PC-3 (cell line): ENCODE measurements around the gene ACO2.

ENCODE experiments used
- EZH2 ChIP-seq: fragments of 300-600 bp; sonication (generic); IDR thresholded peaks from one replicate; pipeline ENCODE4 v1.6.1; 2017; ENCODE audit warnings: antibody characterized with exemption, mild to moderate bottlenecking, low read length; ENCODE audit not compliant: unreplicated experiment
- EZH2phosphoT487 ChIP-seq: fragments of 300-600 bp; sonication (generic); IDR thresholded peaks from 2 replicates; pipeline ENCODE4 v1.6.1; 2018; ENCODE audit warnings: mild to moderate bottlenecking, antibody characterized with exemption, low read length, borderline replicate concordance
- TF ChIP-seq, protein P1 (sequence below): fragments of 300-600 bp; sonication (generic); conservative IDR thresholded peaks from 2 replicates; pipeline ENCODE4 v1.5.1; 2017; ENCODE audit warnings: antibody characterized with exemption, low read depth, mild to moderate bottlenecking, low read length

DNA sequence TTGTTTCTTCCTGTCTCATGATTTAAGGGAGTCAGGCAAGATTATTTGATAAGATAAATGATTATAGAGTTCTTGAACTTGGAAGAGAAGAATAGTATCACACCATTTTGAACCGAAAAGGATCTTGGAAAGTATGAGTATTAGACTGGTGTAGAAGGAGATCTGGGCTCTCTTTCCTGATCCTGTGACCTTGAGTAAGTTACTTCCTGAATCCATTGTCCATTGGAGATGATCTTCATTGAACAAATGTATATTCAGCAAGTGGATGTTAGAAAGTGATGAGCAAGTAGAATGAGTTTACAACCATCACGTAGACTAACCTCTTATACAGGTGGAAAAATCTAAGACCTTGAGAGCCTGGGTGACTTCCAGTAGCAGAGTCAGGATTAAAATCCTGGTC, 2.0 kb downstream of the ACO2 start:
- TF ChIP-seq EZH2, result no peak
- TF ChIP-seq, protein P1, sequence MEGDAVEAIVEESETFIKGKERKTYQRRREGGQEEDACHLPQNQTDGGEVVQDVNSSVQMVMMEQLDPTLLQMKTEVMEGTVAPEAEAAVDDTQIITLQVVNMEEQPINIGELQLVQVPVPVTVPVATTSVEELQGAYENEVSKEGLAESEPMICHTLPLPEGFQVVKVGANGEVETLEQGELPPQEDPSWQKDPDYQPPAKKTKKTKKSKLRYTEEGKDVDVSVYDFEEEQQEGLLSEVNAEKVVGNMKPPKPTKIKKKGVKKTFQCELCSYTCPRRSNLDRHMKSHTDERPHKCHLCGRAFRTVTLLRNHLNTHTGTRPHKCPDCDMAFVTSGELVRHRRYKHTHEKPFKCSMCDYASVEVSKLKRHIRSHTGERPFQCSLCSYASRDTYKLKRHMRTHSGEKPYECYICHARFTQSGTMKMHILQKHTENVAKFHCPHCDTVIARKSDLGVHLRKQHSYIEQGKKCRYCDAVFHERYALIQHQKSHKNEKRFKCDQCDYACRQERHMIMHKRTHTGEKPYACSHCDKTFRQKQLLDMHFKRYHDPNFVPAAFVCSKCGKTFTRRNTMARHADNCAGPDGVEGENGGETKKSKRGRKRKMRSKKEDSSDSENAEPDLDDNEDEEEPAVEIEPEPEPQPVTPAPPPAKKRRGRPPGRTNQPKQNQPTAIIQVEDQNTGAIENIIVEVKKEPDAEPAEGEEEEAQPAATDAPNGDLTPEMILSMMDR, result no peak
- TF ChIP-seq EZH2phosphoT487, result no peak
